ENCODE measurements around the gene ACVR2A.

Gene ACVR2A

GRCh38 chr2:147968571-147968970 lies 123.7 kb downstream of the ACVR2A start:
- Histone ChIP-seq H3K9ac (ENCODE audit: low read length) (no peak overlapping the region), H3K27ac (ENCODE audit: low read length) (no peak overlapping the region), H3K36me3 (replicated peaks; ENCODE audit: insufficient read depth, low read length) (no peaks in the 10 kb centered on the region; the same call in 1 of the 2 replicates), H2AFZ (ENCODE audit: low read length) (no peak overlapping the region), H3F3A (ENCODE audit: insufficient read depth, low read length) (no peaks in the 10 kb centered on the region), H3K79me2 (ENCODE audit: low read length) (peaks cover 3% of the 10 kb centered on the region; the same call in 1 of the 2 replicates), H3K27me3 (replicated peaks; ENCODE audit: insufficient read depth, low read length) (no peaks in the 10 kb centered on the region), H3K4me1 (ENCODE audit: low read length) (no peaks in the 10 kb centered on the region), H3K4me3 (ENCODE audit: low read length) (no peak overlapping the region), H4K20me1 (ENCODE audit: insufficient read depth, low read length) (no peaks in the 10 kb centered on the region), H3K4me2 (ENCODE audit: low read depth, low read length) (no peak overlapping the region), H3K9me3 (replicated peaks; ENCODE audit: insufficient read depth, low read length) (no peaks in the 10 kb centered on the region), H3K9me2 (replicated peaks; ENCODE audit: insufficient read depth, low read length) (no peaks in the 10 kb centered on the region)
- TF ChIP-seq EZH2 (optimal IDR thresholded peaks at IDR 0.05; ENCODE audit: low read depth, low read length) (no peak), EZH2phosphoT487 (IDR thresholded peaks at IDR 0.05; ENCODE audit: low read length) (no peak)
- DNase-seq: no peak

- H3K36me3 ChIP-seq (replicated peaks; ENCODE audit: insufficient read depth, low read length): no peaks in the 10 kb centered on the region; the same call in 1 of the 2 replicates
- H3K4me3 ChIP-seq (ENCODE audit: low read length): no peak overlapping the region
- no peaks in the 10 kb centered on the region for H3K9me2 ChIP-seq (replicated peaks; ENCODE audit: insufficient read depth, low read length)
- H3K4me1 ChIP-seq (ENCODE audit: low read length): no peaks in the 10 kb centered on the region
- no peak overlapping the region for H3K9ac ChIP-seq (ENCODE audit: low read length)
- peaks cover 19% of the 10 kb centered on the region; the same call in 1 of the 2 replicates for H3K79me2 ChIP-seq (ENCODE audit: low read length)
- H2AFZ ChIP-seq (ENCODE audit: low read length): no peak overlapping the region
- no peak overlapping the region for H3K27ac ChIP-seq (ENCODE audit: low read length)
- no peak for TF ChIP-seq EZH2phosphoT487 (IDR thresholded peaks at IDR 0.05; ENCODE audit: low read length)
- TF ChIP-seq, protein P1, sequence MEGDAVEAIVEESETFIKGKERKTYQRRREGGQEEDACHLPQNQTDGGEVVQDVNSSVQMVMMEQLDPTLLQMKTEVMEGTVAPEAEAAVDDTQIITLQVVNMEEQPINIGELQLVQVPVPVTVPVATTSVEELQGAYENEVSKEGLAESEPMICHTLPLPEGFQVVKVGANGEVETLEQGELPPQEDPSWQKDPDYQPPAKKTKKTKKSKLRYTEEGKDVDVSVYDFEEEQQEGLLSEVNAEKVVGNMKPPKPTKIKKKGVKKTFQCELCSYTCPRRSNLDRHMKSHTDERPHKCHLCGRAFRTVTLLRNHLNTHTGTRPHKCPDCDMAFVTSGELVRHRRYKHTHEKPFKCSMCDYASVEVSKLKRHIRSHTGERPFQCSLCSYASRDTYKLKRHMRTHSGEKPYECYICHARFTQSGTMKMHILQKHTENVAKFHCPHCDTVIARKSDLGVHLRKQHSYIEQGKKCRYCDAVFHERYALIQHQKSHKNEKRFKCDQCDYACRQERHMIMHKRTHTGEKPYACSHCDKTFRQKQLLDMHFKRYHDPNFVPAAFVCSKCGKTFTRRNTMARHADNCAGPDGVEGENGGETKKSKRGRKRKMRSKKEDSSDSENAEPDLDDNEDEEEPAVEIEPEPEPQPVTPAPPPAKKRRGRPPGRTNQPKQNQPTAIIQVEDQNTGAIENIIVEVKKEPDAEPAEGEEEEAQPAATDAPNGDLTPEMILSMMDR (IDR thresholded peaks at IDR 0.05; ENCODE audit: low read length): no peak
- no peak for TF ChIP-seq EZH2 (optimal IDR thresholded peaks at IDR 0.05; ENCODE audit: low read depth, low read length)
- no peak for DNase-seq
- no peaks in the 10 kb centered on the region for H3F3A ChIP-seq (ENCODE audit: insufficient read depth, low read length)
- H3K9me3 ChIP-seq (replicated peaks; ENCODE audit: insufficient read depth, low read length): no peaks in the 10 kb centered on the region
- H4K20me1 ChIP-seq (ENCODE audit: insufficient read depth, low read length): no peaks in the 10 kb centered on the region
- no peaks in the 10 kb centered on the region for H3K27me3 ChIP-seq (replicated peaks; ENCODE audit: insufficient read depth, low read length)
- no peak overlapping the region for H3K4me2 ChIP-seq (ENCODE audit: low read depth, low read length)
Observed at GRCh38 chr2:147976102-147976501, 131.3 kb downstream of the ACVR2A start.

DNA sequence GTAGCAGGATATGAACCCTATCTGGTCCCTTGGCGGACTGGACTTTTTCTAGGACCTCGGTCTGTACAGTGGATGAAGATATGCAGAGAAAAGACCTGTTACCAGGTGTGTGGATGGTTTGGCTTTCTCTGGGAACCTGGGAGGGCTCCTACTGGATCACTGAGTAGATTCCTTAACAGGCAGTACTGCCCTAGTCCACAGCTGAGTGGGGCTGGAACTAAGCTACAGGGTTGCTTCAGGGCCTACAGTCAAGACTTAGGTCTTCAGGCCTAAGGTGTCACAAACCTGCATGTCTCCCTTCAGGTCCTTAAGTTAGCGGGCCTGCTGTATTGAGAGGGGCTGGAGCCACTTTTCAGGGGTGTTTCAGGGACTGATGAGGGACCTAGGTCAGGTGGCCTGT lies 132.8 kb downstream of the ACVR2A start:
- Histone ChIP-seq H3F3A (ENCODE audit: insufficient read depth, low read length) (no peaks in the 10 kb centered on the region), H3K4me1 (ENCODE audit: low read length) (no peaks in the 10 kb centered on the region), H3K27ac (ENCODE audit: low read length) (no peak overlapping the region), H3K9me3 (replicated peaks; ENCODE audit: insufficient read depth, low read length) (no peaks in the 10 kb centered on the region), H3K79me2 (ENCODE audit: low read length) (peaks cover 19% of the 10 kb centered on the region; the same call in 1 of the 2 replicates), H3K36me3 (replicated peaks; ENCODE audit: insufficient read depth, low read length) (no peaks in the 10 kb centered on the region), H3K4me3 (ENCODE audit: low read length) (no peak overlapping the region), H3K9ac (ENCODE audit: low read length) (no peak overlapping the region), H3K4me2 (ENCODE audit: low read depth, low read length) (no peak overlapping the region), H4K20me1 (ENCODE audit: insufficient read depth, low read length) (no peaks in the 10 kb centered on the region), H2AFZ (ENCODE audit: low read length) (no peak overlapping the region), H3K27me3 (replicated peaks; ENCODE audit: insufficient read depth, low read length) (no peaks in the 10 kb centered on the region), H3K9me2 (replicated peaks; ENCODE audit: insufficient read depth, low read length) (no peaks in the 10 kb centered on the region)
- DNase-seq: no peak
- TF ChIP-seq EZH2phosphoT487 (IDR thresholded peaks at IDR 0.05; ENCODE audit: low read length) (no peak), EZH2 (optimal IDR thresholded peaks at IDR 0.05; ENCODE audit: low read depth, low read length) (no peak)
- TF ChIP-seq, protein P1 (IDR thresholded peaks at IDR 0.05; ENCODE audit: low read length): no peak
